ENCODE measurements around the gene ELOF1. TPM values are rescaled to one million over a fixed set of nuclear protein-coding genes. Genes with fewer than 3 reads are reported as not detected.

Gene ELOF1
- total and polyA plus RNA-seq, 2 of the 13 experiments (the other 11 are each of a cell fraction or from before 2014, with no cell fraction given) = 14.5 to 43.2 TPM

DNA sequence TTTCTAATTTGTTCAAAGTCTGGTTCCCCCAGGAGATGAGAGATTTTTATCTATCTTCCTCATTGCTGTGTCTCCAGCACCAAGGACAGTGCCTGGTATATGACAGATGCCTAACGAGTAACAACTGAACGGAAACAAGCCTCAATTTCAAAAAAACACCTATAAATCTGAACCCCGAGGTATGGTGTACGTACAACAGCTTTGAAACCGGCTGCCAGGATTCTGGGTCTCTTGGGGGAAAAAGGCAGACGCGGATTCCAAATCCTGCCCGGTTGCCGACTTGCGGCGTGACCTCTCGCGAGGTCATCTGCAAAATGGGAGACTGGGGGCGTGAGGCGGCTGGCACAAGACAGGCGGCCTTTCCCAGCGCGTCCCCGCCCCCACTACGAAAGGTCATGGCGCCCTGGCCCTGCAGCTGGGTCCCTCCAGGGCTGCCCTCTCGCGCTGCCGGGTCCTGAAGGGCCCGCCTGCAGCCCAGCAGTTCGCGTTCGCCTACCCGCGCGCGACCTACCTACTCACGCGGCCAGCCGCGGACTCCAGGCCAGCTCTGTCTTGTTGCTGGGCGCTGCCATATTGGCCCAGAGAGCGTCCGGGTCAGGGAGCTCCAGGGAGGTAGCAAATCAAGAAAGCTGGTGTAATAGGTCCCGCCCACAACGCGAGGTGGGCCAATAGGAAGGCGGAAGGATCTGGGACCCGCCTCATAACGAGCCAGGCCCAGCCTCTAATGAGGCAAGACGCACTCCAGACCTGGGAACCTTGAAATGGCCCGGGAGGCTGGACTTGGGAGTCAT, 30.3 kb downstream of the ELOF1 start, which contains the start of gene ECSIT (continued):
- TF ChIP-seq THYN1 (CRISPR knock-in tag; IDR thresholded peaks at IDR 0.05; ENCODE audit: borderline replicate concordance, low read depth) = no peak
- TF ChIP-seq MEIS1 (CRISPR knock-in tag; IDR thresholded peaks at IDR 0.05; ENCODE audit: borderline replicate concordance) = no peak; the same call in 1 of the 2 replicates
- peak; percentile 84; the same call in 1 of the 2 replicates for TF ChIP-seq YEATS2 (CRISPR knock-in tag; IDR thresholded peaks at IDR 0.05; ENCODE audit: borderline replicate concordance)
- peak; percentile 41; the same call in 1 of the 2 replicates for TF ChIP-seq ZBTB42 (CRISPR knock-in tag; IDR thresholded peaks at IDR 0.05)
- TF ChIP-seq ZFYVE20 (CRISPR knock-in tag; IDR thresholded peaks at IDR 0.05; ENCODE audit: borderline replicate concordance, low read depth) = no peak
- no peak for TF ChIP-seq ZSCAN5A (CRISPR knock-in tag; IDR thresholded peaks at IDR 0.05; ENCODE audit: borderline replicate concordance)
- no peak for TF ChIP-seq ZNF83 (CRISPR knock-in tag; IDR thresholded peaks at IDR 0.05; ENCODE audit: borderline replicate concordance)
- no peak for TF ChIP-seq TSC22D2 (CRISPR knock-in tag; IDR thresholded peaks at IDR 0.05; ENCODE audit: borderline replicate concordance)
- TF ChIP-seq ZHX2 (IDR thresholded peaks at IDR 0.05; ENCODE audit: low read depth) = no peak
- TF ChIP-seq ZHX2 (CRISPR knock-in tag; IDR thresholded peaks at IDR 0.05; ENCODE audit: borderline replicate concordance) = no peak
- no peak for TF ChIP-seq ZNF354B (CRISPR knock-in tag; IDR thresholded peaks at IDR 0.05)
- no peak for TF ChIP-seq NFIC (IDR thresholded peaks at IDR 0.05; ENCODE audit: low read length)
- no peak for TF ChIP-seq DBP (CRISPR knock-in tag; IDR thresholded peaks at IDR 0.05; ENCODE audit: not compliant biosample characterization)
- no peak for TF ChIP-seq ZNF709 (CRISPR knock-in tag; IDR thresholded peaks at IDR 0.05)
- TF ChIP-seq MTA3 (CRISPR knock-in tag; IDR thresholded peaks at IDR 0.05) = 0 out of 2 replicates have a peak, but pooled peaks have one; percentile 24
- no peak for TF ChIP-seq SOX5 (CRISPR knock-in tag; IDR thresholded peaks at IDR 0.05; ENCODE audit: borderline replicate concordance)
- no peak for TF ChIP-seq ADNP (CRISPR knock-in tag; IDR thresholded peaks at IDR 0.05)
- no peak; the same call in 1 of the 2 replicates for TF ChIP-seq RFXAP (CRISPR knock-in tag; IDR thresholded peaks at IDR 0.05; ENCODE audit: borderline replicate concordance)
- peak; percentile 90; the same call in 1 of the 2 replicates for TF ChIP-seq TBX2 (CRISPR knock-in tag; IDR thresholded peaks at IDR 0.05; ENCODE audit: borderline replicate concordance)
- TF ChIP-seq RORA (CRISPR knock-in tag; IDR thresholded peaks at IDR 0.05) = 0 out of 2 replicates have a peak, but pooled peaks have one; percentile 76
